ENCODE data around the gene KCTD3. TPM values are rescaled to one million over a fixed set of nuclear protein-coding genes. Genes with fewer than 3 reads are reported as not detected.

KCTD3 gene
- total RNA-seq, 4 donors from 2014 or later: 20.4 to 32.4 (median 31.3) TPM

- TF ChIP-seq, protein P1, sequence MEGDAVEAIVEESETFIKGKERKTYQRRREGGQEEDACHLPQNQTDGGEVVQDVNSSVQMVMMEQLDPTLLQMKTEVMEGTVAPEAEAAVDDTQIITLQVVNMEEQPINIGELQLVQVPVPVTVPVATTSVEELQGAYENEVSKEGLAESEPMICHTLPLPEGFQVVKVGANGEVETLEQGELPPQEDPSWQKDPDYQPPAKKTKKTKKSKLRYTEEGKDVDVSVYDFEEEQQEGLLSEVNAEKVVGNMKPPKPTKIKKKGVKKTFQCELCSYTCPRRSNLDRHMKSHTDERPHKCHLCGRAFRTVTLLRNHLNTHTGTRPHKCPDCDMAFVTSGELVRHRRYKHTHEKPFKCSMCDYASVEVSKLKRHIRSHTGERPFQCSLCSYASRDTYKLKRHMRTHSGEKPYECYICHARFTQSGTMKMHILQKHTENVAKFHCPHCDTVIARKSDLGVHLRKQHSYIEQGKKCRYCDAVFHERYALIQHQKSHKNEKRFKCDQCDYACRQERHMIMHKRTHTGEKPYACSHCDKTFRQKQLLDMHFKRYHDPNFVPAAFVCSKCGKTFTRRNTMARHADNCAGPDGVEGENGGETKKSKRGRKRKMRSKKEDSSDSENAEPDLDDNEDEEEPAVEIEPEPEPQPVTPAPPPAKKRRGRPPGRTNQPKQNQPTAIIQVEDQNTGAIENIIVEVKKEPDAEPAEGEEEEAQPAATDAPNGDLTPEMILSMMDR (IDR thresholded peaks at IDR 0.05): no peak
- intact Hi-C loops (cut with DNase I; ENCODE audit: low total_unique reads): no loop called here
- H3K4me3 ChIP-seq (ENCODE audit: low read depth, poor library complexity, severe bottlenecking): no peak overlapping the region
- DNase-seq (ENCODE audit: low spot score in 2 of 2): no peak
Measured at GRCh38 chr1:215625949-215626348, 58.8 kb downstream of the KCTD3 start.

- intact Hi-C loops (cut with DNase I; ENCODE audit: low total_unique reads): no loop called here
- no peak for DNase-seq (ENCODE audit: low spot score in 2 of 2)
- TF ChIP-seq, protein P1 (IDR thresholded peaks at IDR 0.05): no peak
- TF ChIP-seq POLR2A (IDR thresholded peaks at IDR 0.05): no peak
- 72 to 90% methylated on average over 1 of the region's 1 CpG for WGBS, 2 donors
- no peak overlapping the region for H3K4me3 ChIP-seq (ENCODE audit: low read depth, poor library complexity, severe bottlenecking)
Measured at GRCh38 chr1:215631040-215631439, 63.9 kb downstream of the KCTD3 start.

GRCh38 chr1:215631489-215631888 is 64.4 kb downstream of the KCTD3 start:
- peak in 1 of 2 donors; percentile 54 for DNase-seq (ENCODE audit: low spot score in 2 of 2)
- no peak overlapping the region for H3K4me3 ChIP-seq (ENCODE audit: low read depth, poor library complexity, severe bottlenecking)
- 29 to 45% methylated on average over 3 of the region's 3 CpGs for WGBS, 2 donors
- TF ChIP-seq POLR2A (IDR thresholded peaks at IDR 0.05): no peak
- TF ChIP-seq, protein P1 (IDR thresholded peaks at IDR 0.05): no peak
- intact Hi-C loops (cut with DNase I; ENCODE audit: low total_unique reads): no loop called here

DNA sequence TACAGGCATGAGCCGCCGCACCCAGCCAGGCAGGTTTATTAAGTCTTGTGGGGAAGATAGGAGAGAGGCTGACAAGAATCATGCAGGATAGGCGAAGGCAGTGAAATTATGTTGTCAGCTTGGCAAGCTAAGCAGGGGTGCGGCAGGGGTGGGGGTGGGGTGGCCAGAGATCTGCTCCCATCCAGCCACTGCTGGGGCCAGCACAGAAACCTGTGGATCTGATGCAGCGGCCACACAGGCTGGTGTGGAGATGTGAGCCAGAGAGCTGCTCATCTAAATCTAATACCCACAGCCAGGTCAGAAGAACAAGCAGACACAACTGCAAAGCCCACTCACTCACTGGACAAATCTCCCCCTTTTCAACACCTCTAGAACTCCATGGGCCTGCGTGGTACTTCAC is 68.7 kb downstream of the KCTD3 start:
- 57 to 62% methylated on average over 6 of the region's 6 CpGs for WGBS, 2 donors
- TF ChIP-seq, protein P1 (IDR thresholded peaks at IDR 0.05): no peak
- TF ChIP-seq POLR2A (IDR thresholded peaks at IDR 0.05): no peak
- DNase-seq (ENCODE audit: low spot score in 2 of 2): no peak
- intact Hi-C loops (cut with DNase I; ENCODE audit: low total_unique reads): no loop called here
- no peak overlapping the region for H3K4me3 ChIP-seq (ENCODE audit: low read depth, poor library complexity, severe bottlenecking)

DNA sequence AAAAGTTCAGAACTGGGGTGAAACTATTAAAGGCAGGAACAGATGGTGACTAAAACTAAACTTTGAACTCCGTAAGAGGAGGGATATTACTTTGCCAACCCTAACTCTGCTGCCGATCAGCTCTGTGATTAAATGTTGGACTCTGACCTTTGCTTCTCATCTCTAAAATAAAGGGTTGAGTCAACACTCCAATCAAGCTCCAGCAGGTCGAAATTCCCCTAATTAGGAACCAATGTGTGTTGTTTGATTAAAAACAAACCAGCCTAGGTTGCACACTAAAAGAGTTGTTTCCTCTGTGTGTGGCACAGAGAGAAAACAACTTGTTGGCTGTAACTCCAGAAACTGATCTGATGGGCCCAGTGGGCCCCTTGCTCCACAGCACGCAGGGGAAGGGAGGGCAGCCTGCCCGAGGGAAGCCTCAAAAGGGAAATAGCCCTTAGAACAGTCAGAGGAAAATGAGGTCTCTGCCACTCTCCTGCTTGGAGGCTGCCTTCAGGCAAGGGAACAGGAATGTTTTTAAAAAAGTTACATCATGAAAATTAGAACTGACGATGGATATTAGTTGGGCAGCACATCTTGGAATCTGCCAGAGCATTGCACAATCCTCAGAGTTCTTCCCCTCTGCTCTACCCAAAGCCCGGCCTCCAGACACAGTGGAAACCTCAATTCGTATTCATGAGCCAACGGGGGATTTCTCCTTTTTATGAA is 69.3 kb downstream of the KCTD3 start:
- DNase-seq (ENCODE audit: low spot score in 2 of 2): peak in 1 of 2 donors; percentile 31
- 21 to 22% methylated on average over 9 of the region's 9 CpGs for WGBS, 2 donors
- TF ChIP-seq POLR2A (IDR thresholded peaks at IDR 0.05): no peak
- TF ChIP-seq, protein P1 (IDR thresholded peaks at IDR 0.05): no peak
- intact Hi-C loops (cut with DNase I; ENCODE audit: low total_unique reads): no loop called here
- no peak overlapping the region for H3K4me3 ChIP-seq (ENCODE audit: low read depth, poor library complexity, severe bottlenecking)

- DNase-seq (ENCODE audit: low spot score in 2 of 2): peak; percentile 44 to 85
- no peak overlapping the region for H3K4me3 ChIP-seq (ENCODE audit: low read depth, poor library complexity, severe bottlenecking)
- intact Hi-C loops (cut with DNase I; ENCODE audit: low total_unique reads): no loop called here
- TF ChIP-seq POLR2A (IDR thresholded peaks at IDR 0.05): no peak
- TF ChIP-seq, protein P1 (IDR thresholded peaks at IDR 0.05): no peak
- WGBS, 2 donors: 34 to 35% methylated on average over 7 of the region's 7 CpGs
Measured at GRCh38 chr1:215637041-215637573, 70.0 kb downstream of the KCTD3 start.

All from lower leg skin (tissue), 4 donors.